Measurements from ENCODE around the gene SFT2D2.

- no peak for TF ChIP-seq ZNF274 (IDR thresholded peaks at IDR 0.05; ENCODE audit: borderline replicate concordance, extremely low read depth, low read length)
- no peak for TF ChIP-seq USF2 (IDR thresholded peaks at IDR 0.05; ENCODE audit: low read length)
- TF ChIP-seq, protein P1, sequence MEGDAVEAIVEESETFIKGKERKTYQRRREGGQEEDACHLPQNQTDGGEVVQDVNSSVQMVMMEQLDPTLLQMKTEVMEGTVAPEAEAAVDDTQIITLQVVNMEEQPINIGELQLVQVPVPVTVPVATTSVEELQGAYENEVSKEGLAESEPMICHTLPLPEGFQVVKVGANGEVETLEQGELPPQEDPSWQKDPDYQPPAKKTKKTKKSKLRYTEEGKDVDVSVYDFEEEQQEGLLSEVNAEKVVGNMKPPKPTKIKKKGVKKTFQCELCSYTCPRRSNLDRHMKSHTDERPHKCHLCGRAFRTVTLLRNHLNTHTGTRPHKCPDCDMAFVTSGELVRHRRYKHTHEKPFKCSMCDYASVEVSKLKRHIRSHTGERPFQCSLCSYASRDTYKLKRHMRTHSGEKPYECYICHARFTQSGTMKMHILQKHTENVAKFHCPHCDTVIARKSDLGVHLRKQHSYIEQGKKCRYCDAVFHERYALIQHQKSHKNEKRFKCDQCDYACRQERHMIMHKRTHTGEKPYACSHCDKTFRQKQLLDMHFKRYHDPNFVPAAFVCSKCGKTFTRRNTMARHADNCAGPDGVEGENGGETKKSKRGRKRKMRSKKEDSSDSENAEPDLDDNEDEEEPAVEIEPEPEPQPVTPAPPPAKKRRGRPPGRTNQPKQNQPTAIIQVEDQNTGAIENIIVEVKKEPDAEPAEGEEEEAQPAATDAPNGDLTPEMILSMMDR (IDR thresholded peaks at IDR 0.05; ENCODE audit: control extremely low read depth in 1 of 3, insufficient read depth in 1 of 3, low read depth in 1 of 3, low read length in 3 of 3): no peak
- no peak for TF ChIP-seq TBP (IDR thresholded peaks at IDR 0.05; ENCODE audit: low read depth, low read length)
- no peak for TF ChIP-seq BRCA1 (IDR thresholded peaks at IDR 0.05; ENCODE audit: low read depth, low read length)
- TF ChIP-seq RXRA (IDR thresholded peaks at IDR 0.05; ENCODE audit: insufficient read depth, low read depth, low read length): no peak
These were observed 33.8 kb downstream of the SFT2D2 start for GRCh38 chr1:168259567-168259966.

Measured in H1 (cell line).